HFF-Myc (cell line): ENCODE results near the gene GLCE.
"Not testable (repeated sequence)": the region's sequence is repeated elsewhere in the genome, so short reads cannot be mapped to it uniquely, and the experiment has no call there.

Experiments used
- DNase-seq: peaks from one replicate; pipeline ENCODE4 v3.0.0-alpha.2; 2011; ENCODE audit warnings: low read depth; ENCODE audit errors: extremely low read depth
- H3K4me3 ChIP-seq: replicated peaks from 2 replicates; pipeline ENCODE4 v1.5.1; 2011; ENCODE audit warnings: low read depth, mild to moderate bottlenecking, control low read depth, low read length
- CTCF ChIP-seq: IDR thresholded peaks from 2 replicates; pipeline ENCODE4 v1.5.1; 2012; ENCODE audit warnings: mild to moderate bottlenecking, low read depth, low read length, control low read depth; ENCODE audit errors: missing control alignments

Gene GLCE

GRCh38 chr15:69150336-69150735 lies 10.1 kb upstream of the GLCE start:
- no peak for TF ChIP-seq CTCF
- no peak overlapping the region for H3K4me3 ChIP-seq
- no peak for DNase-seq

GRCh38 chr15:69150841-69151240 lies 9.6 kb upstream of the GLCE start:
- TF ChIP-seq CTCF, result no peak
- no peak for DNase-seq
- no peak overlapping the region for H3K4me3 ChIP-seq

- TF ChIP-seq CTCF, result no peak
- no peak for DNase-seq
- no peak overlapping the region for H3K4me3 ChIP-seq
These were observed 7.4 kb upstream of the GLCE start for GRCh38 chr15:69153046-69153445.

- not testable (repeated sequence) for DNase-seq, H3K4me3 ChIP-seq
These were observed 6.8 kb upstream of the GLCE start for GRCh38 chr15:69153587-69153986.

- no peak for DNase-seq
- no peak for TF ChIP-seq CTCF
- no peak overlapping the region for H3K4me3 ChIP-seq
These were observed 6.4 kb upstream of the GLCE start for GRCh38 chr15:69154078-69154477.

GRCh38 chr15:69154684-69155083 lies 5.8 kb upstream of the GLCE start:
- no peak for TF ChIP-seq CTCF
- DNase-seq, result peak; percentile 24
- H3K4me3 ChIP-seq, result no peak overlapping the region

- no peak for TF ChIP-seq CTCF
- H3K4me3 ChIP-seq, result no peak overlapping the region
- no peak for DNase-seq
These were observed 3.6 kb upstream of the GLCE start for GRCh38 chr15:69156736-69157381.
